ENCODE data around the gene RSPH1.

GRCh38 chr21:42446531-42446930 is 49.5 kb downstream of the RSPH1 start:
- TF ChIP-seq CTCF (conservative IDR thresholded peaks at IDR 0.05 in 1 of 2, IDR thresholded peaks at IDR 0.05 in 1 of 2; ENCODE audit: extremely low read depth in 1 of 2, insufficient read depth in 1 of 2, low read depth in 1 of 2, low read length in 2 of 2) = no peak
- no peak for TF ChIP-seq EZH2 (IDR thresholded peaks at IDR 0.05; ENCODE audit: borderline replicate concordance, low read length)
